Astrocyte (in vitro differentiated cells and primary cell): ENCODE results near the gene ACTG1. TPM values are rescaled to one million over a fixed set of nuclear protein-coding genes. Genes with fewer than 3 reads are reported as not detected.
A peak's percentile ranks its signal among the peaks of the same experiment; 100 is the strongest.

ENCODE experiments used
- DNase-seq: peaks from one replicate; pipeline ENCODE4 v3.0.0-alpha.2; 2010; ENCODE audit warnings: low read depth
- FAIRE-seq: peaks from 2 replicates; lab custom pipeline; 2011; peaks lifted over from hg19 to GRCh38; lab: Jason Lieb, UNC
- H2AFZ ChIP-seq: 2 replicates; pipeline ENCODE4 v1.6.0; 2012; ENCODE audit warnings: low read depth, low read length, inconsistent platforms
- H3K27ac ChIP-seq: 2 replicates; pipeline ENCODE4 v1.5.1; 2011; ENCODE audit warnings: low read depth, low read length, inconsistent platforms
- H3K27me3 ChIP-seq: 2 replicates; pipeline ENCODE4 v1.6.0; 2011; ENCODE audit warnings: low read length, inconsistent platforms; ENCODE audit not compliant: insufficient read depth
- H3K36me3 ChIP-seq: 2 replicates; pipeline ENCODE4 v1.5.1; 2011; ENCODE audit warnings: low read length, inconsistent platforms; ENCODE audit not compliant: insufficient read depth
- H3K4me1 ChIP-seq: 2 replicates; pipeline ENCODE4 v1.5.1; 2011; ENCODE audit warnings: low read length, inconsistent platforms; ENCODE audit not compliant: insufficient read depth
- H3K4me2 ChIP-seq: 2 replicates; pipeline ENCODE4 v1.6.0; 2012; ENCODE audit warnings: low read length, inconsistent platforms
- H3K4me3 ChIP-seq: 2 replicates; pipeline ENCODE4 v1.5.1; 2011; ENCODE audit warnings: low read depth, mild to moderate bottlenecking, low read length, inconsistent platforms; ENCODE audit not compliant: insufficient read depth
- H3K79me2 ChIP-seq: 2 replicates; pipeline ENCODE4 v1.6.0; 2012; ENCODE audit warnings: mild to moderate bottlenecking, low read length, inconsistent platforms; ENCODE audit not compliant: insufficient read depth
- H3K9ac ChIP-seq: 2 replicates; pipeline ENCODE4 v1.6.0; 2012; ENCODE audit warnings: mild to moderate bottlenecking, low read length, inconsistent platforms
- H3K9me3 ChIP-seq: 2 replicates; pipeline ENCODE4 v1.5.1; 2012; ENCODE audit warnings: low read depth, mild to moderate bottlenecking, low read length, inconsistent platforms; ENCODE audit not compliant: insufficient read depth
- H4K20me1 ChIP-seq: 2 replicates; pipeline ENCODE4 v1.6.0; 2012; ENCODE audit warnings: low read length, inconsistent platforms; ENCODE audit not compliant: insufficient read depth
- H3K27ac Mint-ChIP-seq: one replicate; pipeline ENCODE4 v1.8.0; 2021; ENCODE audit warnings: mild to moderate bottlenecking, mixed read lengths; ENCODE audit not compliant: unreplicated experiment
- H3K27me3 Mint-ChIP-seq: one replicate; pipeline ENCODE4 v1.8.0; 2021; ENCODE audit warnings: low read depth, mixed read lengths; ENCODE audit not compliant: unreplicated experiment
- H3K36me3 Mint-ChIP-seq: one replicate; pipeline ENCODE4 v1.8.0; 2021; ENCODE audit warnings: low read depth, mixed read lengths; ENCODE audit not compliant: unreplicated experiment
- H3K4me1 Mint-ChIP-seq: one replicate; pipeline ENCODE4 v1.8.0; 2021; ENCODE audit warnings: low read depth, mixed read lengths; ENCODE audit not compliant: unreplicated experiment
- H3K4me3 Mint-ChIP-seq: one replicate; pipeline ENCODE4 v1.8.0; 2021; ENCODE audit warnings: mild to moderate bottlenecking, moderate library complexity, mixed read lengths; ENCODE audit not compliant: unreplicated experiment
- H3K9me3 Mint-ChIP-seq: one replicate; pipeline ENCODE4 v1.8.0; 2021; ENCODE audit warnings: mild to moderate bottlenecking, mixed read lengths; ENCODE audit not compliant: unreplicated experiment
- EZH2 ChIP-seq: IDR thresholded peaks from 2 replicates; pipeline ENCODE4 v1.6.1; 2012; ENCODE audit warnings: mild to moderate bottlenecking, low read length, inconsistent platforms; ENCODE audit not compliant: insufficient read depth
- total RNA-seq: library from RNA; stranded (reverse); gene quantifications from 2 replicates; pipeline ENCODE4 v1.2.1, GENCODE V29; 2021
- TF ChIP-seq, protein P1 (sequence below): IDR thresholded peaks from 2 replicates; pipeline ENCODE4 v1.5.1; 2011; ENCODE audit warnings: low read depth, mild to moderate bottlenecking, inconsistent platforms, low read length, moderate library complexity; ENCODE audit not compliant: insufficient read depth

Gene ACTG1
- total RNA-seq, 1 donor from 2014 or later = 7,369 TPM

DNA sequence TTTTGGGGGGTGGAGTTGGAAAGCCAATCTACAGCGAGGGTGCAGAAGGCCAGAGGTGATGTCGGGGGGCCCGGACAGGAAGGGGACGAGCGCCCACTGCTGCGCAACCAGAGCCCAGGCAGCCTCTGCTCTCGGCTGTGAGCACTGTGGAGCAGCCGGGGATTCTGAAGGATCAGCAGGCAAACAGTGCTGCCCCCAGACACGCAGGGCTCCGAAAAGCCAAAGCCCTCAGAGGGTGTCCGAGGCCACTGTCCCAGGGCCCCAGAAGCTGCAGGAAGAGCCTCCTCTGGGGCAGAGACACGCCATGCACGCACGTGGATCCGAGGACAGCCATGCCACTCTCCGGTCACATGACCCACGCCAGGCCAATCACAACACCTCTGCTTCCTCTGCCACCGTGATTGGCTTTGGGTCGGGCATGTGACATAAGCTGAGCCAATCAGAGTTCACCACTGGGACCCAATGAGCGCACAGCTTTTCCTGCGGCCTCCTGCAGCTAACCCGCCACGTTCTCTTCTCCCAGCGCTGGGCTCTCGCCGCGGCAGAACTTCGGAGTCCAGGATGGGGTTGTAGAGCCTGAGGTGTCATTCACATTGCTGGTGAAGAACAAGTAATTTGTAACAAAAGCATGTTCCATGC lies 40.7 kb downstream of the ACTG1 start:
- Mint-ChIP-seq H3K27me3 (peaks cover 23% of the 10 kb centered on the region), H3K4me1 (peaks cover 1% of the 10 kb centered on the region), H3K9me3 (no peaks in the 10 kb centered on the region), H3K27ac (no peak overlapping the region), H3K36me3 (peaks cover 2% of the 10 kb centered on the region), H3K4me3 (no peak overlapping the region)
- no peaks in the 10 kb centered on the region for H3K4me1 ChIP-seq
- FAIRE-seq = peak; percentile 17
- no peak overlapping the region for H3K4me2 ChIP-seq
- H3K27me3 ChIP-seq = no peaks in the 10 kb centered on the region
- no peak overlapping the region for H3K4me3 ChIP-seq
- H3K36me3 ChIP-seq = no peaks in the 10 kb centered on the region
- H3K9me3 ChIP-seq = no peaks in the 10 kb centered on the region
- no peak for TF ChIP-seq EZH2
- TF ChIP-seq, protein P1, sequence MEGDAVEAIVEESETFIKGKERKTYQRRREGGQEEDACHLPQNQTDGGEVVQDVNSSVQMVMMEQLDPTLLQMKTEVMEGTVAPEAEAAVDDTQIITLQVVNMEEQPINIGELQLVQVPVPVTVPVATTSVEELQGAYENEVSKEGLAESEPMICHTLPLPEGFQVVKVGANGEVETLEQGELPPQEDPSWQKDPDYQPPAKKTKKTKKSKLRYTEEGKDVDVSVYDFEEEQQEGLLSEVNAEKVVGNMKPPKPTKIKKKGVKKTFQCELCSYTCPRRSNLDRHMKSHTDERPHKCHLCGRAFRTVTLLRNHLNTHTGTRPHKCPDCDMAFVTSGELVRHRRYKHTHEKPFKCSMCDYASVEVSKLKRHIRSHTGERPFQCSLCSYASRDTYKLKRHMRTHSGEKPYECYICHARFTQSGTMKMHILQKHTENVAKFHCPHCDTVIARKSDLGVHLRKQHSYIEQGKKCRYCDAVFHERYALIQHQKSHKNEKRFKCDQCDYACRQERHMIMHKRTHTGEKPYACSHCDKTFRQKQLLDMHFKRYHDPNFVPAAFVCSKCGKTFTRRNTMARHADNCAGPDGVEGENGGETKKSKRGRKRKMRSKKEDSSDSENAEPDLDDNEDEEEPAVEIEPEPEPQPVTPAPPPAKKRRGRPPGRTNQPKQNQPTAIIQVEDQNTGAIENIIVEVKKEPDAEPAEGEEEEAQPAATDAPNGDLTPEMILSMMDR = no peak
- H3K79me2 ChIP-seq = no peaks in the 10 kb centered on the region
- H4K20me1 ChIP-seq = no peaks in the 10 kb centered on the region
- peak overlapping the region; percentile 24 for H2AFZ ChIP-seq
- no peak overlapping the region for H3K27ac ChIP-seq
- H3K9ac ChIP-seq = no peak overlapping the region
- DNase-seq = no peak

DNA sequence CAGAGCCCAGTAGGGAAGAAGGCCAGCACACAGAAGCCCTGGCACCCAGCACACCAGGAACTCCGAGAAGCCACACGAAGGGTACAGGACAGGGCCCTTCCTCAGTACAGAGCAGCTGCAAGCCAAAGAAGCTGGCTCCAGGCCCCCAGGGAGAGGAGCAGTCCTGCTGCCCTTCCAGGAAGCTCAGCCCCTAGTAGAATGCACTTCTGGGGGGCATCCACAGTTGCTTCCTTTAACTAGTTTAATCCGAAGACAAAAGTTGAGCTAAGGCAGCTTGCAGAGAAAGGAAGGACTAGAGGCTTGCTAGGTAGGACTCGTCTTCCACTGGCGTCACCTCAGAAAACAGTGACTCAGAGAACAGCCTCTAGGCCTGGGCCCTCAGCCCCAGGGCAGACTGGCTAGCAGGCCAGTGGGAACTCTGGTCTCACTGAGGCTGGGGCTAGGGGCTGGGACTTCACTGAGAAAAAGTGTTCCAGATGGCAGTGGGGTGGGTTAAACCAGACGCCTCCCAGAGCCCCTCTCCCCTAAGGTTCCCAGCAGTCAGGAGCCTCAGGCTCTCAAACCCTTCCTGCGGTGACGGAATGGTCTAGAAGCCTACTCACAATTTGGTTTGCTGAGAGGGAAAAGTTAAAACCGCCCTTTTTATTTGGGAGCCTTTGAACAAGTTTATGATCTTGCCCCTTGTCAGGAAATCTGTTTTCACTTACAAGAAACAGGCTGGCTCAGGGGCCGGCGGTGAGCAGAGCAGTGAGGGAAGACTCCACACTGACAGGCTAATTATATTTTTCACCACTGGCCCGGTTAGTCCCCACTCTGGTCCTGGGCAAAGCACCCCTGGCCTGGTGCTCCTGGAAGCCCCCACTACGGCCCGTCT lies 41.4 kb downstream of the ACTG1 start:
- Mint-ChIP-seq H3K4me1 (peaks cover 1% of the 10 kb centered on the region), H3K27ac (no peak overlapping the region), H3K36me3 (peaks cover 2% of the 10 kb centered on the region), H3K27me3 (peaks cover 16% of the 10 kb centered on the region), H3K9me3 (no peaks in the 10 kb centered on the region), H3K4me3 (no peak overlapping the region)
- no peaks in the 10 kb centered on the region for H3K27me3 ChIP-seq
- no peak overlapping the region for H3K4me3 ChIP-seq
- no peaks in the 10 kb centered on the region for H3K4me1 ChIP-seq
- no peak for TF ChIP-seq EZH2
- TF ChIP-seq, protein P1 = no peak
- H3K9ac ChIP-seq = no peak overlapping the region
- H3K27ac ChIP-seq = no peak overlapping the region
- H3K36me3 ChIP-seq = no peaks in the 10 kb centered on the region
- FAIRE-seq = no peak
- H3K4me2 ChIP-seq = no peak overlapping the region
- H2AFZ ChIP-seq = no peak overlapping the region
- H4K20me1 ChIP-seq = no peaks in the 10 kb centered on the region
- no peaks in the 10 kb centered on the region for H3K9me3 ChIP-seq
- DNase-seq = no peak
- H3K79me2 ChIP-seq = no peaks in the 10 kb centered on the region
